Neuron (in vitro differentiated cells): ENCODE data around the gene ARHGAP15.

Source experiments
- H2AFZ ChIP-seq: one replicate; pipeline ENCODE4 v1.6.1; 2013; ENCODE audit warnings: low read depth, mild to moderate bottlenecking, inconsistent platforms, low read length, moderate library complexity
- H3K27me3 ChIP-seq: one replicate; pipeline ENCODE4 v1.6.1; 2013; ENCODE audit warnings: low read length; ENCODE audit not compliant: insufficient read depth
- H3K36me3 ChIP-seq: one replicate; pipeline ENCODE4 v1.6.1; 2013; ENCODE audit warnings: low read length; ENCODE audit not compliant: insufficient read depth
- H3K4me1 ChIP-seq: one replicate; pipeline ENCODE4 v1.6.1; 2013; ENCODE audit warnings: low read length; ENCODE audit not compliant: insufficient read depth
- H3K4me3 ChIP-seq: 2 replicates; pipeline ENCODE4 v1.5.1; 2013; ENCODE audit warnings: mild to moderate bottlenecking, low read length, moderate library complexity
- H3K9me3 ChIP-seq: one replicate; pipeline ENCODE4 v1.6.1; 2013; ENCODE audit warnings: low read length

The ARHGAP15 gene

GRCh38 chr2:143435131-143435530, 305.9 kb downstream of the ARHGAP15 start:
- Histone ChIP-seq H3K4me1 (no peaks in the 10 kb centered on the region), H3K36me3 (no peaks in the 10 kb centered on the region), H3K27me3 (no peaks in the 10 kb centered on the region), H3K4me3 (no peak overlapping the region), H2AFZ (no peak overlapping the region), H3K9me3 (no peaks in the 10 kb centered on the region)

GRCh38 chr2:143436951-143437350, 307.7 kb downstream of the ARHGAP15 start:
- no peak overlapping the region for H2AFZ ChIP-seq
- H3K4me3 ChIP-seq: no peak overlapping the region
- no peaks in the 10 kb centered on the region for H3K36me3 ChIP-seq
- no peaks in the 10 kb centered on the region for H3K27me3 ChIP-seq
- H3K9me3 ChIP-seq: no peaks in the 10 kb centered on the region
- no peaks in the 10 kb centered on the region for H3K4me1 ChIP-seq

GRCh38 chr2:143440411-143441012, 311.3 kb downstream of the ARHGAP15 start:
- Histone ChIP-seq H3K4me3 (no peak overlapping the region), H2AFZ (no peak overlapping the region), H3K27me3 (no peaks in the 10 kb centered on the region), H3K9me3 (no peaks in the 10 kb centered on the region), H3K4me1 (no peaks in the 10 kb centered on the region), H3K36me3 (no peaks in the 10 kb centered on the region)

- H3K36me3 ChIP-seq: no peaks in the 10 kb centered on the region
- H3K9me3 ChIP-seq: no peaks in the 10 kb centered on the region
- no peak overlapping the region for H3K4me3 ChIP-seq
- no peak overlapping the region for H2AFZ ChIP-seq
- no peaks in the 10 kb centered on the region for H3K27me3 ChIP-seq
- H3K4me1 ChIP-seq: no peaks in the 10 kb centered on the region
Measured at GRCh38 chr2:143442193-143442592, 313.0 kb downstream of the ARHGAP15 start.

GRCh38 chr2:143451642-143452281, 322.5 kb downstream of the ARHGAP15 start:
- Histone ChIP-seq H3K9me3 (no peaks in the 10 kb centered on the region), H3K27me3 (no peaks in the 10 kb centered on the region)

GRCh38 chr2:143452817-143453451, 323.7 kb downstream of the ARHGAP15 start:
- H3K27me3 ChIP-seq: no peaks in the 10 kb centered on the region
- H2AFZ ChIP-seq: no peak overlapping the region
- no peaks in the 10 kb centered on the region for H3K9me3 ChIP-seq
- H3K36me3 ChIP-seq: no peaks in the 10 kb centered on the region
- no peak overlapping the region for H3K4me3 ChIP-seq
- no peaks in the 10 kb centered on the region for H3K4me1 ChIP-seq

More at GRCh38 chr2:143451642-143452281, 322.5 kb downstream of the ARHGAP15 start:
- H3K36me3 ChIP-seq: no peaks in the 10 kb centered on the region
- no peaks in the 10 kb centered on the region for H3K4me1 ChIP-seq
- no peak overlapping the region for H2AFZ ChIP-seq
- H3K4me3 ChIP-seq: no peak overlapping the region

GRCh38 chr2:143453981-143454511, 324.8 kb downstream of the ARHGAP15 start:
- Histone ChIP-seq H3K36me3 (no peaks in the 10 kb centered on the region), H2AFZ (no peak overlapping the region), H3K27me3 (no peaks in the 10 kb centered on the region)

GRCh38 chr2:143455317-143455716, 326.1 kb downstream of the ARHGAP15 start:
- Histone ChIP-seq H3K36me3 (no peaks in the 10 kb centered on the region), H3K4me3 (no peak overlapping the region), H3K27me3 (no peaks in the 10 kb centered on the region), H3K4me1 (no peaks in the 10 kb centered on the region), H2AFZ (no peak overlapping the region), H3K9me3 (no peaks in the 10 kb centered on the region)

More at GRCh38 chr2:143453981-143454511, 324.8 kb downstream of the ARHGAP15 start:
- H3K4me3 ChIP-seq: no peak overlapping the region
- no peaks in the 10 kb centered on the region for H3K9me3 ChIP-seq
- no peaks in the 10 kb centered on the region for H3K4me1 ChIP-seq

- Histone ChIP-seq H3K27me3 (no peaks in the 10 kb centered on the region), H3K4me1 (no peaks in the 10 kb centered on the region), H2AFZ (no peak overlapping the region), H3K9me3 (no peaks in the 10 kb centered on the region), H3K36me3 (no peaks in the 10 kb centered on the region), H3K4me3 (no peak overlapping the region)
Measured at GRCh38 chr2:143458258-143459190, 329.3 kb downstream of the ARHGAP15 start.

GRCh38 chr2:143460382-143460781, 331.2 kb downstream of the ARHGAP15 start:
- Histone ChIP-seq H3K4me3 (no peak overlapping the region), H3K9me3 (no peaks in the 10 kb centered on the region), H2AFZ (no peak overlapping the region), H3K4me1 (no peaks in the 10 kb centered on the region), H3K27me3 (no peaks in the 10 kb centered on the region), H3K36me3 (no peaks in the 10 kb centered on the region)

GRCh38 chr2:143463719-143464118, 334.5 kb downstream of the ARHGAP15 start:
- H3K4me1 ChIP-seq: peaks cover 3% of the 10 kb centered on the region
- no peak overlapping the region for H2AFZ ChIP-seq
- H3K36me3 ChIP-seq: no peaks in the 10 kb centered on the region
- no peaks in the 10 kb centered on the region for H3K9me3 ChIP-seq
- no peaks in the 10 kb centered on the region for H3K27me3 ChIP-seq
- no peak overlapping the region for H3K4me3 ChIP-seq

GRCh38 chr2:143466391-143466790, 337.2 kb downstream of the ARHGAP15 start:
- H3K4me1 ChIP-seq: peaks cover 3% of the 10 kb centered on the region
- H3K4me3 ChIP-seq: no peak overlapping the region
- H3K36me3 ChIP-seq: no peaks in the 10 kb centered on the region
- no peaks in the 10 kb centered on the region for H3K27me3 ChIP-seq
- H3K9me3 ChIP-seq: no peaks in the 10 kb centered on the region
- H2AFZ ChIP-seq: no peak overlapping the region
